Fibroblast of skin of abdomen (primary cell): ENCODE results near the gene COL15A1.
"Not testable (repeated sequence)": the region's sequence is repeated elsewhere in the genome, so short reads cannot be mapped to it uniquely, and the experiment has no call there.

Source experiments
- DNase-seq: peaks from one replicate; pipeline ENCODE4 v3.0.0-alpha.2; 2013

Gene COL15A1

GRCh38 chr9:99092643-99093491 lies 149.2 kb downstream of the COL15A1 start:
- DNase-seq: no peak

GRCh38 chr9:99093492-99093791 lies 149.7 kb downstream of the COL15A1 start:
- DNase-seq: no peak

GRCh38 chr9:99095565-99095964 lies 151.9 kb downstream of the COL15A1 start:
- DNase-seq: no peak

- no peak for DNase-seq
Measured at GRCh38 chr9:99096409-99096808, 152.7 kb downstream of the COL15A1 start.

- not testable (repeated sequence) for DNase-seq
Measured at GRCh38 chr9:99099806-99100585, 156.3 kb downstream of the COL15A1 start.

GRCh38 chr9:99101271-99101670 lies 157.6 kb downstream of the COL15A1 start:
- DNase-seq: no peak

- no peak for DNase-seq
Measured at GRCh38 chr9:99101812-99102211, 158.1 kb downstream of the COL15A1 start.

- DNase-seq: no peak
Measured at GRCh38 chr9:99103054-99103895, 159.6 kb downstream of the COL15A1 start.

- DNase-seq: peak; percentile 67
Measured at GRCh38 chr9:99103901-99104458, 160.3 kb downstream of the COL15A1 start.

GRCh38 chr9:99104459-99105151 lies 160.9 kb downstream of the COL15A1 start, which contains the start of gene TGFBR1:
Gene TGFBR1, plus strand, starts transcription at chr9:99105113. Its CDS starts 93 bp downstream, at chr9:99105206.
- peak; percentile 95 for DNase-seq

- DNase-seq: peak; percentile 74
Measured at GRCh38 chr9:99105152-99106043, 161.7 kb downstream of the COL15A1 start.

GRCh38 chr9:99106044-99106375 lies 162.3 kb downstream of the COL15A1 start:
- DNase-seq: no peak

- no peak for DNase-seq
Measured at GRCh38 chr9:99107421-99107820, 163.7 kb downstream of the COL15A1 start.

- no peak for DNase-seq
Measured at GRCh38 chr9:99108131-99108530, 164.4 kb downstream of the COL15A1 start.

- DNase-seq: peak; percentile 80
Measured at GRCh38 chr9:99109522-99109921, 165.8 kb downstream of the COL15A1 start.

- DNase-seq: no peak
Measured at GRCh38 chr9:99112750-99113413, 169.2 kb downstream of the COL15A1 start.

- no peak for DNase-seq
Measured at GRCh38 chr9:99113414-99114048, 169.8 kb downstream of the COL15A1 start.

GRCh38 chr9:99114049-99114440 lies 170.3 kb downstream of the COL15A1 start:
- DNase-seq: no peak

GRCh38 chr9:99114846-99115500 lies 171.3 kb downstream of the COL15A1 start:
- DNase-seq: no peak
